H1 (cell line): ENCODE data around the gene ALLC. TPM values are rescaled to one million over a fixed set of nuclear protein-coding genes. Genes with fewer than 3 reads are reported as not detected.

Experiments
- CTCF ChIA-PET: fragments of 300-600 bp; sonication (Branson Sonifier 250); formaldehyde crosslinking; loops from one replicate; lab custom pipeline; 2021; ENCODE audit not compliant: partially characterized antibody; lab: Charles Lee
- POLR2A ChIA-PET: fragments of 300-600 bp; sonication (Branson Sonifier 250); formaldehyde crosslinking; loops from one replicate; lab custom pipeline; 2021; ENCODE audit warnings: inconsistent platforms; ENCODE audit not compliant: partially characterized antibody; lab: Charles Lee
- DNase-seq, 2 experiments: peaks; one replicate each; pipeline versions ENCODE4 v3.0.0 to v3.0.0-alpha.2; 2010 to 2022; ENCODE audit warnings: low spot score in 2 of 2, low read depth in 1 of 2, mixed read lengths in 1 of 2
- FAIRE-seq: peaks from 2 replicates; lab custom pipeline; 2011; peaks lifted over from hg19 to GRCh38; lab: Jason Lieb, UNC
- H2AFZ ChIP-seq: 2 replicates; pipeline ENCODE4 v1.8.1; 2012; ENCODE audit warnings: low read length, inconsistent platforms
- H2AK5ac ChIP-seq: 2 replicates; pipeline ENCODE4 v1.6.1; 2013; ENCODE audit warnings: low read depth, low read length
- H2BK120ac ChIP-seq: replicated peaks from 2 replicates; pipeline ENCODE3; 2013; ENCODE audit warnings: low read depth, low read length, inconsistent platforms
- H2BK12ac ChIP-seq: 2 replicates; pipeline ENCODE4 v1.6.1; 2013; ENCODE audit warnings: low read depth, low read length
- H2BK15ac ChIP-seq: 2 replicates; pipeline ENCODE4 v1.6.1; 2013; ENCODE audit warnings: low read length
- H2BK20ac ChIP-seq: 2 replicates; pipeline ENCODE4 v1.6.1; 2013; ENCODE audit warnings: low read length
- H2BK5ac ChIP-seq: 2 replicates; pipeline ENCODE4 v1.6.1; 2013; ENCODE audit warnings: low read depth, low read length
- H3K14ac ChIP-seq: 2 replicates; pipeline ENCODE4 v1.6.1; 2013; ENCODE audit warnings: inconsistent platforms; ENCODE audit not compliant: insufficient read length
- H3K18ac ChIP-seq: 2 replicates; pipeline ENCODE4 v1.6.1; 2013; ENCODE audit warnings: low read length; ENCODE audit errors: extremely low read depth
- H3K23ac ChIP-seq: 2 replicates; pipeline ENCODE4 v1.6.1; 2013; ENCODE audit warnings: inconsistent platforms; ENCODE audit not compliant: insufficient read length
- H3K23me2 ChIP-seq: 2 replicates; pipeline ENCODE4 v1.6.1; 2013; ENCODE audit warnings: low read depth, low read length
- H3K27ac ChIP-seq: 2 replicates; pipeline ENCODE4 v1.6.1; 2011; ENCODE audit warnings: low read depth, low read length, inconsistent platforms
- H3K27me3 ChIP-seq, 4 experiments: replicated peaks in 1 of 4; 1 replicate in 1 of 4; 2 replicates in 3 of 4; pipeline versions ENCODE4 v1.6.1 to v1.8.1; 2011 to 2013; ENCODE audit warnings: low read length in 3 of 4, mild to moderate bottlenecking in 3 of 4, inconsistent platforms in 2 of 4, mixed read lengths in 2 of 4, moderate library complexity in 1 of 4; ENCODE audit not compliant: control insufficient read depth in 3 of 4, insufficient read depth in 3 of 4; ENCODE audit errors: extremely low read depth in 1 of 4
- H3K36me3 ChIP-seq, 4 experiments: 2 replicates each; pipeline versions ENCODE4 v1.6.1 to v1.8.1; 2011 to 2013; ENCODE audit warnings: mild to moderate bottlenecking in 4 of 4, low read length in 3 of 4, moderate library complexity in 2 of 4, control low read depth in 1 of 4, inconsistent platforms in 1 of 4; ENCODE audit not compliant: insufficient read depth in 4 of 4, control insufficient read depth in 2 of 4
- H3K4ac ChIP-seq: replicated peaks from 2 replicates; pipeline ENCODE3; 2013; ENCODE audit warnings: low read length, low read depth, mixed read lengths, inconsistent platforms; ENCODE audit not compliant: insufficient read length
- H3K4me1 ChIP-seq, 4 experiments: replicated peaks in 1 of 4; 1 replicate in 1 of 4; 2 replicates in 3 of 4; pipeline versions ENCODE4 v1.6.1 to v1.8.1; 2011 to 2013; ENCODE audit warnings: low read length in 3 of 4, inconsistent platforms in 2 of 4, mixed read lengths in 1 of 4; ENCODE audit not compliant: insufficient read depth in 4 of 4, control insufficient read depth in 3 of 4
- H3K4me2 ChIP-seq, 2 experiments: 2 replicates each; pipeline versions ENCODE4 v1.6.1 to v1.8.1; 2011 to 2013; ENCODE audit warnings: low read depth in 2 of 2, low read length in 2 of 2, control low read depth in 1 of 2, inconsistent platforms in 1 of 2, mild to moderate bottlenecking in 1 of 2; ENCODE audit not compliant: insufficient read depth in 1 of 2
- H3K4me3 ChIP-seq, 4 experiments: fragments of 200-600, 300-600 bp in 1 of 4; sonication (generic), shearing (Covaris generic), sonication (Bioruptor Twin) in 1 of 4; 2 replicates each; pipeline versions ENCODE4 v1.5.1 to v1.8.1; 2011 to 2016; ENCODE audit warnings: low read length in 4 of 4, low read depth in 3 of 4, control low read depth in 2 of 4, inconsistent platforms in 2 of 4, mild to moderate bottlenecking in 2 of 4, mixed read lengths in 1 of 4, moderate library complexity in 1 of 4; ENCODE audit not compliant: insufficient read depth in 2 of 4; ENCODE audit errors: extremely low read depth in 1 of 4
- H3K56ac ChIP-seq: replicated peaks from 2 replicates; pipeline ENCODE3; 2013; ENCODE audit warnings: low read depth, mild to moderate bottlenecking, mixed read lengths, low read length, inconsistent platforms; ENCODE audit not compliant: insufficient read length
- H3K79me1 ChIP-seq: 2 replicates; pipeline ENCODE4 v1.6.1; 2013; ENCODE audit warnings: low read depth, low read length, control low read depth
- H3K79me2 ChIP-seq, 2 experiments: 2 replicates each; pipeline versions ENCODE4 v1.6.1 to v1.8.1; 2012 to 2013; ENCODE audit warnings: low read length in 2 of 2, mild to moderate bottlenecking in 2 of 2, inconsistent platforms in 1 of 2; ENCODE audit not compliant: insufficient read depth in 2 of 2, control insufficient read depth in 1 of 2
- H3K9ac ChIP-seq, 4 experiments: replicated peaks in 1 of 4; 1 replicate in 1 of 4; 2 replicates in 3 of 4; pipeline versions ENCODE4 v1.6.1 to v1.8.1; 2011 to 2013; ENCODE audit warnings: low read depth in 3 of 4, low read length in 3 of 4, control low read depth in 2 of 4, mild to moderate bottlenecking in 2 of 4, moderate library complexity in 2 of 4, inconsistent platforms in 1 of 4; ENCODE audit errors: extremely low read depth in 1 of 4
- H3K9me3 ChIP-seq, 2 experiments: 2 replicates each; pipeline versions ENCODE4 v1.6.1 to v1.8.1; 2012 to 2013; ENCODE audit warnings: mild to moderate bottlenecking in 2 of 2, moderate library complexity in 2 of 2, control low read depth in 1 of 2, inconsistent platforms in 1 of 2, low read depth in 1 of 2, low read length in 1 of 2, mixed read lengths in 1 of 2; ENCODE audit not compliant: insufficient read depth in 2 of 2
- H4K20me1 ChIP-seq, 2 experiments: replicated peaks in 1 of 2; 2 replicates each; pipeline versions ENCODE3 to v1.8.1; 2011 to 2013; ENCODE audit warnings: inconsistent platforms in 2 of 2, low read length in 2 of 2, mild to moderate bottlenecking in 1 of 2; ENCODE audit not compliant: insufficient read depth in 2 of 2, control insufficient read depth in 1 of 2
- H4K5ac ChIP-seq: 2 replicates; pipeline ENCODE4 v1.6.1; 2013; ENCODE audit warnings: low read length, low read depth, mixed read lengths, inconsistent platforms; ENCODE audit not compliant: insufficient read length
- H4K8ac ChIP-seq: 2 replicates; pipeline ENCODE4 v1.8.0; 2013; ENCODE audit warnings: mild to moderate bottlenecking, moderate library complexity, low read length, inconsistent platforms; ENCODE audit not compliant: insufficient read depth; ENCODE audit errors: extremely low read depth
- H4K91ac ChIP-seq: replicated peaks from 2 replicates; pipeline ENCODE3; 2013; ENCODE audit warnings: low read length, mixed read lengths, inconsistent platforms; ENCODE audit not compliant: insufficient read length
- CTCF ChIP-seq, 3 experiments: IDR thresholded peaks; 1 replicate in 2 of 3; 2 replicates in 1 of 3; pipeline versions ENCODE4 v1.5.1 to v1.6.1; 2011; ENCODE audit warnings: low read length in 3 of 3, mild to moderate bottlenecking in 3 of 3, inconsistent platforms in 2 of 3, low read depth in 1 of 3, moderate library complexity in 1 of 3; ENCODE audit not compliant: insufficient read depth in 1 of 3; ENCODE audit errors: control extremely low read depth in 1 of 3
- EP300 ChIP-seq, 2 experiments: IDR thresholded peaks; 1 replicate in 1 of 2; 2 replicates in 1 of 2; pipeline ENCODE4 v1.6.1; 2011 to 2012; ENCODE audit warnings: low read depth in 2 of 2, low read length in 2 of 2, mild to moderate bottlenecking in 2 of 2, borderline replicate concordance in 1 of 2, inconsistent platforms in 1 of 2, moderate library complexity in 1 of 2
- GTF2F1 ChIP-seq: IDR thresholded peaks from 2 replicates; pipeline ENCODE4 v1.6.1; 2012; ENCODE audit warnings: low read depth, low read length, improper control_type of control experiment, borderline replicate concordance
- HDAC2 ChIP-seq, 2 experiments: fragments of 300-600 bp in 1 of 2; sonication (generic) in 1 of 2; IDR thresholded peaks; 2 replicates each; pipeline ENCODE4 v1.6.1; 2011 to 2012; ENCODE audit warnings: low read depth in 2 of 2, low read length in 2 of 2, mild to moderate bottlenecking in 2 of 2, moderate library complexity in 2 of 2, borderline replicate concordance in 1 of 2, inconsistent platforms in 1 of 2
- JUND ChIP-seq: IDR thresholded peaks from 2 replicates; pipeline ENCODE4 v1.6.1; 2011; ENCODE audit warnings: mild to moderate bottlenecking, improper control_type of control experiment, low read length
- PHF8 ChIP-seq: fragments of 200-600 bp; sonication (generic); conservative IDR thresholded peaks from 2 replicates; pipeline ENCODE4 v1.7.1; 2012; ENCODE audit warnings: low read depth, mild to moderate bottlenecking, inconsistent platforms, low read length, moderate library complexity
- POLR2AphosphoS5 ChIP-seq: IDR thresholded peaks from 2 replicates; pipeline ENCODE4 v1.6.1; 2011; ENCODE audit warnings: low read depth, low read length
- SIN3A ChIP-seq, 2 experiments: IDR thresholded peaks in 1 of 2; conservative IDR thresholded peaks in 1 of 2; 2 replicates each; pipeline ENCODE4 v1.6.1; 2011 to 2012; ENCODE audit warnings: low read length in 2 of 2, improper control_type of control experiment in 1 of 2, low read depth in 1 of 2, mild to moderate bottlenecking in 1 of 2
- TEAD4 ChIP-seq: IDR thresholded peaks from 2 replicates; pipeline ENCODE4 v1.6.1; 2012; ENCODE audit warnings: low read depth, low read length, inconsistent platforms, mixed read lengths
- WGBS, 2 experiments: shearing (Covaris generic) in 1 of 2; methylation state at CpG; one replicate each; pipeline versions ENCODE4 v1.1.6 to v1.1.7; 2013 to 2015; ENCODE audit warnings: low lambda C conversion rate in 2 of 2, mixed read lengths in 2 of 2, inconsistent platforms in 1 of 2, low coverage in 1 of 2, missing lambda C conversion rate in 1 of 2; ENCODE audit not compliant: insufficient replicate concordance in 2 of 2, insufficient coverage in 1 of 2, insufficient read length in 1 of 2; ENCODE audit errors: extremely low coverage in 1 of 2, missing lambda C conversion rate in 1 of 2; 5-methylcytosine and 5-hydroxymethylcytosine counted together
- polyA plus RNA-seq, 7 experiments: library from polyadenylated mRNA; depleted of rRNA in 3 of 7; stranded (reverse) in 5 of 7; unstranded in 2 of 7; fragments of >200 nt in 5 of 7; fragments of 200-250 nt in 2 of 7; gene quantifications; 1 replicate in 5 of 7; 2 replicates in 1 of 7; 4 replicates in 1 of 7; pipeline versions ENCODE4 v1.2.1 to v1.2.3, GENCODE V29; 2011 to 2013; ENCODE audit warnings: missing spikeins in 2 of 7, mixed read lengths in 2 of 7
- total RNA-seq: library from RNA; stranded (reverse); fragmentation: NEBNext Ultra II Directional; extraction: Animal tissue kit (Norgen Biotek cat#: 25700); gene quantifications from 2 replicates; pipeline ENCODE4 v1.2.1, GENCODE V29; 2021

ALLC gene
- total and polyA plus RNA-seq, 2 of the 8 experiments (the other 6 are each of a cell fraction or from before 2014, with no cell fraction given): not detected

GRCh38 chr2:3701071-3701470 lies 43.1 kb downstream of the ALLC start:
- Histone ChIP-seq H3K9me3 (peaks cover 0 to 8% of the 10 kb centered on the region in 2 experiments; a peak in 1 of 4 replicates), H3K23me2 (peaks cover 4% of the 10 kb centered on the region; the same call in 1 of the 2 replicates), H3K4ac (no peak overlapping the region), H4K91ac (no peak overlapping the region), H2BK5ac (no peak overlapping the region), H4K8ac (no peak overlapping the region), H3K79me1 (no peaks in the 10 kb centered on the region), H3K18ac (no peak overlapping the region), H2AK5ac (no peak overlapping the region), H3K79me2 (no peaks in the 10 kb centered on the region), H3K9ac (no peak overlapping the region), H3K27me3 (peaks cover 5 to 17% (median 9%) of the 10 kb centered on the region in 4 experiments; a peak in 6 of 7 replicates), H3K56ac (no peak overlapping the region), H3K4me3 (no peak overlapping the region), H2BK20ac (no peak overlapping the region), H2BK15ac (no peak overlapping the region), H3K4me1 (no peaks in the 10 kb centered on the region; a peak in 3 of 7 replicates), H4K20me1 (no peaks in the 10 kb centered on the region), H3K23ac (no peak overlapping the region), H2AFZ (no peak overlapping the region), H2BK120ac (no peak overlapping the region), H4K5ac (no peak overlapping the region), H2BK12ac (no peak overlapping the region), H3K4me2 (no peak overlapping the region), H3K14ac (no peak overlapping the region), H3K36me3 (no peaks in the 10 kb centered on the region), H3K27ac (no peak overlapping the region)
- WGBS, 2 experiments: 96% methylated on average over 5 of the region's 5 CpGs; no CpG with 5 or more reads in 1 of the 2 experiments
- FAIRE-seq (no peak), DNase-seq (no peak)
- ChIA-PET POLR2A (interaction anchor here (0.7 kb wide), 1 partner anchor 88 kb away, joined by 3 read pairs; no protein-coding TSS in a partner anchor), CTCF (interaction anchor here (1.0 to 3.4 kb wide), 4 partner anchors 8 to 258 kb away, joined by 3 to 24 read pairs (median 4); no protein-coding TSS in a partner anchor)
- no peak for TF ChIP-seq JUND
- TF ChIP-seq EP300 (IDR thresholded peaks at IDR 0.05; ENCODE audit: borderline replicate concordance in 1 of 2, low read depth in 2 of 2, low read length in 2 of 2): no peak
- TF ChIP-seq CTCF (IDR thresholded peaks at IDR 0.05; ENCODE audit: control extremely low read depth in 1 of 3, insufficient read depth in 1 of 3, low read depth in 1 of 3, low read length in 3 of 3): no peak
- TF ChIP-seq GTF2F1: no peak
- TF ChIP-seq SIN3A (conservative IDR thresholded peaks at IDR 0.05 in 1 of 2, IDR thresholded peaks at IDR 0.05 in 1 of 2; ENCODE audit: low read depth in 1 of 2, low read length in 2 of 2): no peak
- TF ChIP-seq HDAC2 (IDR thresholded peaks at IDR 0.05; ENCODE audit: borderline replicate concordance in 1 of 2, low read depth in 2 of 2, low read length in 2 of 2): no peak
- no peak for TF ChIP-seq TEAD4
- TF ChIP-seq POLR2AphosphoS5: no peak
- no peak for TF ChIP-seq PHF8
